Measurements from ENCODE around the gene NCLN. TPM values are rescaled to one million over a fixed set of nuclear protein-coding genes. Genes with fewer than 3 reads are reported as not detected.

NCLN gene
- total RNA-seq, 1 donor from 2014 or later, result 114 TPM

DNA sequence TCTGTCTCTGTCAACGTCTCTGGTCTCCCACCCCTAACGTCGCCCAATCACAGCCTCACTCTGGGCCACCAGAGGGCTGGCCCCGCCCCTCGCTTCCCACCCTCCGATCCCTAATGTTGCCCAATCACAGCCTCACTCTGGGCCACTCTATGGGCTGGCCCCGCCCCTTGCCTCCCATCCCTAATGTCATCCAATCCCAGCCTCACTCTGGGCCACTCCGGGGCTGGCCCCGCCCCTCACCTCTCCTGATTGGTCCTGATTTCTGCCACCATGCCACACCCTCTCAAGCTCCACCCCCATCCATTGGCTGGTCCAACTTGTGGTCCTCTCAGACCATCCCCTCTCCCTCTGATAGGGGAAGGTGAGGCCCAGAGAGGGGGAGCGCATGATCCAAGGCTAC, 63.7 kb downstream of the NCLN start:
- intact Hi-C loops (cut with micrococcal nuclease), result no loop called here
- no peaks in the 10 kb centered on the region for H3K27me3 Mint-ChIP-seq
- peaks cover 10% of the 10 kb centered on the region for H3K9me3 Mint-ChIP-seq
- H3K4me3 Mint-ChIP-seq, result no peak overlapping the region
- H3K4me1 Mint-ChIP-seq, result no peaks in the 10 kb centered on the region
- H3K36me3 Mint-ChIP-seq (ENCODE audit: low read depth), result no peaks in the 10 kb centered on the region
- no peak for DNase-seq
- no peak overlapping the region for H3K27ac Mint-ChIP-seq

DNA sequence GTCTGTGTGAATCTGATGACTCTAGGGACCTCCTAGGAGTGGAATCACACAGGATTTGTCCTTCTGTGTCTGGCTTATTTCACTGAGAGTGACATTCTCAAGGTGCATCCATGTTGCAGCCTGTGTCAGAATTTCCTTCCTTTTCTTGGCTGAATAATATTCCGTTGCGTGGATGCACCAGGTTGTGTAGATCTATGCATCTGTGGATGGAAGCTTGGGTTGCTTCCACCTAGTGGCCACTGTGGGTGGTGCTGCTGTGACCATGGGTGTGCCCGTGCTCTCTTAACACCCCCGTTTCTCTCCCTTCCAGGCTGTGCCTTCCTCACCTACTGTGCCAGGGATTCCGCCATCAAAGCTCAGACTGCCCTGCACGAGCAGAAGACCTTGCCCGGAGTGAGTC, 64.9 kb downstream of the NCLN start:
- Mint-ChIP-seq H3K4me1 (no peaks in the 10 kb centered on the region), H3K27ac (no peak overlapping the region), H3K27me3 (no peaks in the 10 kb centered on the region), H3K4me3 (no peak overlapping the region), H3K9me3 (peaks cover 16% of the 10 kb centered on the region), H3K36me3 (ENCODE audit: low read depth) (peaks cover 1% of the 10 kb centered on the region)
- intact Hi-C loops (cut with micrococcal nuclease), result no loop called here
- DNase-seq, result peak; percentile 77

DNA sequence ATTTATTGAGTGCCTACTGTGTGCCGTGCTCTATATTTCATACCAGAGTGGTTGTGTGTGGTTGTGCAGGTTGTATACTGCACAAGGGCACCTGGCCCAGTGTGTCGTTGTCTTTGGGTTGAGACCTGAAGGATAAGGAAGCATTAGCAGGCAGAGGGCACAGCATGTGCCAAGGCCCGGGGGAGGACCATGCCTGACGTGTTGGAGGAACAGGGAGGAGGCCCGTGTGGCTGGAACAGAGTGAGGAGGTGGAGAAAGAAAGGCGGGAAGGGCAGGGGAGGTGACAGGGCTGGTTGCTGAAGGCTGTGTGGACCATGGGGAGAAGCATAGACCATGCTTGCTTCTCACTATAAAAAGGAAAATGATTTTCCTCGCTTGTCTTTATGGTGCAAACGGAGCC, 65.5 kb downstream of the NCLN start:
- peaks cover 16% of the 10 kb centered on the region for H3K9me3 Mint-ChIP-seq
- no peak for DNase-seq
- intact Hi-C loops (cut with micrococcal nuclease), result no loop called here
- H3K4me1 Mint-ChIP-seq, result no peaks in the 10 kb centered on the region
- peaks cover 1% of the 10 kb centered on the region for H3K36me3 Mint-ChIP-seq (ENCODE audit: low read depth)
- H3K27me3 Mint-ChIP-seq, result no peaks in the 10 kb centered on the region
- H3K27ac Mint-ChIP-seq, result no peak overlapping the region
- no peak overlapping the region for H3K4me3 Mint-ChIP-seq

DNA sequence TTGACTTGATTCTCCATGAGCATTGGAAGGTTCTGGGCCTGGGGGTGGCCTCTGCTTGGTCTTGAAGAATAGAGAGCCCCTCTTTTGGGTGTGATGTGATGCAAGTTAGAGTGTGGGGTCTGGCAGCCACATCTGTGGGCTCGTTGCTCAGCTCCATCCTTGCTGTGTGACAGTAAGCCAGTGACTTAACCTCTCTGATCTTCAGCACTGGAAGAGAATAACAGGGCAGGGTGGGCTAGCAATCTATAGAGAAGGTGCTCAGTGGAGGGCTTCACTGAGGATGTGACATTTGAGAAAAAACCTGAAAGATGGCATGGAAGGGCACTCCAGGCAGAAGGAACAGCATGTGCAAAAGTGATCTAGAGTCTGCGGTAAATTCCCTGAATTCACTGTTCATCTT, 66.9 kb downstream of the NCLN start:
- Mint-ChIP-seq H3K4me3 (no peak overlapping the region), H3K4me1 (no peaks in the 10 kb centered on the region), H3K9me3 (peaks cover 16% of the 10 kb centered on the region), H3K36me3 (ENCODE audit: low read depth) (peaks cover 1% of the 10 kb centered on the region), H3K27me3 (no peaks in the 10 kb centered on the region), H3K27ac (no peak overlapping the region)
- intact Hi-C loops (cut with micrococcal nuclease), result no loop called here
- DNase-seq, result no peak

DNA sequence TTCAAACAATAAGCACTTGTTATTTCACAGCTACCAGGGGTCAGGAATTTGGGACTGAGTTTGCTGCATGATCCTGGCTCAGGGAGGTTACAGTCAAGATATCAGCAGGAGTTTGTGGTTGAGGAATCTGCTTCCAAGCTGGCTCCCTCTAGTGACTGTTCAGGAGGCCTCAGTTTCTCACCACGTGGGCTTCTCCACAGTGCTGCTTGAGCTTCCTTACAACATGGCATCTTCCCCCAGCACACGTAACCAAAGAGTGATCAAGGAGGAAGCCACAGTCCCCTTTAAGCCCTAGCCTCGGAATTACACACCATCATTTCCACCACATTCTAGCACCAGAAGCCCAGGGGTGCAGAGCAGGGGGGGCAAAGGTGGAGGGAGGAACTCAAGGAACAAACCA, 67.5 kb downstream of the NCLN start:
- no peak for DNase-seq
- Mint-ChIP-seq H3K27ac (no peak overlapping the region), H3K36me3 (ENCODE audit: low read depth) (peaks cover 1% of the 10 kb centered on the region), H3K9me3 (peaks cover 16% of the 10 kb centered on the region), H3K4me1 (no peaks in the 10 kb centered on the region), H3K27me3 (no peaks in the 10 kb centered on the region), H3K4me3 (no peak overlapping the region)
- intact Hi-C loops (cut with micrococcal nuclease), result no loop called here

DNA sequence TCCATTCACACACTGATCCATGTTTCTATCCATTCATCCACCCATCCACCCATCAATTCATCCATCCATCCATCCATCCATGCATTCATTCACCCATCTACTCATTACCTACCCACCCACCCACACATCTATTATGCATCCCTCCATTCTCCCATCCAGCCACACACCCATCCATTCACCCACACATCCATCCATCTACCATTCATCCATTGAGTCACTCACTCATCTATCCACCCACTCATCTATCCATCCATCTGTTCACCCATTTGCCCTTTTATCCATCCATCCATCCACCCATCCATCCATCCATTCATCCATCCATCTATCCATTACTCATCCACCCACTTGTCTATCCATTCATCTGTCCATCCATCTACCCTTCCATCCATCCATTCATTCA, 68.8 kb downstream of the NCLN start:
- Mint-ChIP-seq H3K4me3 (no peak overlapping the region), H3K9me3 (peaks cover 16% of the 10 kb centered on the region), H3K4me1 (no peaks in the 10 kb centered on the region), H3K27ac (no peak overlapping the region), H3K27me3 (no peaks in the 10 kb centered on the region), H3K36me3 (ENCODE audit: low read depth) (peaks cover 1% of the 10 kb centered on the region)
- intact Hi-C loops (cut with micrococcal nuclease), result no loop called here
- no peak for DNase-seq

DNA sequence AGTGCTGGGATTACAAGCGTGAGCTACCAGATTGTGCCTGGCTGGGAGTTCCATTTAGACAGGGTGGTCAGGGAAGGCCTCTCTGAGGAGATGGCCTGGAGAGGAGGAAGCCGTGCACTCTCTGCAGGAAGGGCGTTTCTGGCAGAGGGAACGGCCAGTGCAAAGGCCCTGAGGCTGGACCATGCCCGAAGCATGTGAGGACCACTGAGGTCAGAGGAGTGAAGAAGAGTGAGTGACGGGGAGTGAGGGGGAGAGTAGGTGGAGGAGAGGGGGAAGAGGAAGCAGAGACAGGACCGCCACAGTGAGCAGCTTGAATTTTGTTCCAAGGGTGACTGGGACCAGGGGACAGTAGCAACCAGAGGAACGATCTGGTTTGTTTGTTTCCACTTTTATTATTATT, 71.3 kb downstream of the NCLN start:
- H3K27ac Mint-ChIP-seq, result no peak overlapping the region
- no peak for DNase-seq
- no peak overlapping the region for H3K4me3 Mint-ChIP-seq
- intact Hi-C loops (cut with micrococcal nuclease), result no loop called here
- no peaks in the 10 kb centered on the region for H3K27me3 Mint-ChIP-seq
- H3K9me3 Mint-ChIP-seq, result peaks cover 12% of the 10 kb centered on the region
- H3K36me3 Mint-ChIP-seq (ENCODE audit: low read depth), result peaks cover 1% of the 10 kb centered on the region
- no peaks in the 10 kb centered on the region for H3K4me1 Mint-ChIP-seq

Other genes starting within 250 kb of the NCLN start
- gene ZNF77, start 241.0 kb upstream of the NCLN start, total RNA-seq, result 4.8 and 5.8 TPM in 2 replicates
- gene TLE6, start 208.4 kb upstream of the NCLN start, total RNA-seq, result 1.1 and 1.3 TPM in 2 replicates
- gene TLE2, start 156.7 kb upstream of the NCLN start, total RNA-seq, result 1.4 and 2.3 TPM in 2 replicates
- gene TLE5, start 123.4 kb upstream of the NCLN start, total RNA-seq, result 380 and 392 TPM in 2 replicates
- 7.4 and 10.1 TPM in 2 replicates for gene GNA11, start 91.6 kb upstream of the NCLN start, total RNA-seq
- gene GNA15, start 49.9 kb upstream of the NCLN start, total RNA-seq, result 134 and 135 TPM in 2 replicates
- 41.8 and 43.7 TPM in 2 replicates for gene S1PR4, start 7.2 kb upstream of the NCLN start, total RNA-seq
- 0.12 and 0.19 TPM in 2 replicates for gene CELF5, start 38.7 kb downstream of the NCLN start, total RNA-seq
- gene NFIC, start 180.7 kb downstream of the NCLN start, total RNA-seq, result 16.9 and 19.8 TPM in 2 replicates

Measured in activated CD4-positive, alpha-beta T cell treated with anti-CD3 and anti-CD28 coated beads, Interleukin-2, amount 10 ng/mL, durations not matched to agents 24 days and 14 days (primary cell).